ENCODE results near the gene PTCRA.

Gene PTCRA

DNA sequence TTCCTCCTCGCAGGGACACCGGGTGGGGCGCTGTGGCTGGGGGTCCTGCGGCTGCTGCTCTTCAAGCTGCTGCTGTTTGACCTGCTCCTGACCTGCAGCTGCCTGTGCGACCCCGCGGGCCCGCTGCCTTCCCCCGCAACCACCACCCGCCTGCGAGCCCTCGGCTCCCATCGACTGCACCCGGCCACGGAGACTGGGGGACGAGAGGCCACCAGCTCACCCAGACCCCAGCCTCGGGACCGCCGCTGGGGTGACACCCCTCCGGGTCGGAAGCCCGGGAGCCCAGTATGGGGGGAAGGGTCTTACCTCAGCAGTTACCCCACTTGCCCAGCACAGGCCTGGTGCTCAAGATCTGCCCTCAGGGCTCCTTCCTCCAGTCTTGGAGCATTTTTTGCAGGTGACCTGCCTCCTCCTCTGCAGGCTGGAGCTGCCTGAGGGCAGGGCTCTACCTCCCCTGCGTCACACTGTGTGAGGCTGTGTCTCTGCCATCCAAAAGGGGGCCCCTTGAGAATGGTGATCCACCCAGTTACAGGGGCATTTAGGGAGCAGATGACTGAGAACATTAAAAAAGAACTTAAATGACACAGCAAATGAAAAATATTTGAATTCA lies 9.5 kb downstream of the PTCRA start:
- TF ChIP-seq, protein P1, sequence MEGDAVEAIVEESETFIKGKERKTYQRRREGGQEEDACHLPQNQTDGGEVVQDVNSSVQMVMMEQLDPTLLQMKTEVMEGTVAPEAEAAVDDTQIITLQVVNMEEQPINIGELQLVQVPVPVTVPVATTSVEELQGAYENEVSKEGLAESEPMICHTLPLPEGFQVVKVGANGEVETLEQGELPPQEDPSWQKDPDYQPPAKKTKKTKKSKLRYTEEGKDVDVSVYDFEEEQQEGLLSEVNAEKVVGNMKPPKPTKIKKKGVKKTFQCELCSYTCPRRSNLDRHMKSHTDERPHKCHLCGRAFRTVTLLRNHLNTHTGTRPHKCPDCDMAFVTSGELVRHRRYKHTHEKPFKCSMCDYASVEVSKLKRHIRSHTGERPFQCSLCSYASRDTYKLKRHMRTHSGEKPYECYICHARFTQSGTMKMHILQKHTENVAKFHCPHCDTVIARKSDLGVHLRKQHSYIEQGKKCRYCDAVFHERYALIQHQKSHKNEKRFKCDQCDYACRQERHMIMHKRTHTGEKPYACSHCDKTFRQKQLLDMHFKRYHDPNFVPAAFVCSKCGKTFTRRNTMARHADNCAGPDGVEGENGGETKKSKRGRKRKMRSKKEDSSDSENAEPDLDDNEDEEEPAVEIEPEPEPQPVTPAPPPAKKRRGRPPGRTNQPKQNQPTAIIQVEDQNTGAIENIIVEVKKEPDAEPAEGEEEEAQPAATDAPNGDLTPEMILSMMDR (IDR thresholded peaks at IDR 0.05; ENCODE audit: control insufficient read depth, extremely low read depth, insufficient read depth), result no peak
- DNase-seq (ENCODE audit: low read depth), result no peak
- H3K4me3 ChIP-seq (ENCODE audit: low read depth, low read length), result no peak overlapping the region

DNA sequence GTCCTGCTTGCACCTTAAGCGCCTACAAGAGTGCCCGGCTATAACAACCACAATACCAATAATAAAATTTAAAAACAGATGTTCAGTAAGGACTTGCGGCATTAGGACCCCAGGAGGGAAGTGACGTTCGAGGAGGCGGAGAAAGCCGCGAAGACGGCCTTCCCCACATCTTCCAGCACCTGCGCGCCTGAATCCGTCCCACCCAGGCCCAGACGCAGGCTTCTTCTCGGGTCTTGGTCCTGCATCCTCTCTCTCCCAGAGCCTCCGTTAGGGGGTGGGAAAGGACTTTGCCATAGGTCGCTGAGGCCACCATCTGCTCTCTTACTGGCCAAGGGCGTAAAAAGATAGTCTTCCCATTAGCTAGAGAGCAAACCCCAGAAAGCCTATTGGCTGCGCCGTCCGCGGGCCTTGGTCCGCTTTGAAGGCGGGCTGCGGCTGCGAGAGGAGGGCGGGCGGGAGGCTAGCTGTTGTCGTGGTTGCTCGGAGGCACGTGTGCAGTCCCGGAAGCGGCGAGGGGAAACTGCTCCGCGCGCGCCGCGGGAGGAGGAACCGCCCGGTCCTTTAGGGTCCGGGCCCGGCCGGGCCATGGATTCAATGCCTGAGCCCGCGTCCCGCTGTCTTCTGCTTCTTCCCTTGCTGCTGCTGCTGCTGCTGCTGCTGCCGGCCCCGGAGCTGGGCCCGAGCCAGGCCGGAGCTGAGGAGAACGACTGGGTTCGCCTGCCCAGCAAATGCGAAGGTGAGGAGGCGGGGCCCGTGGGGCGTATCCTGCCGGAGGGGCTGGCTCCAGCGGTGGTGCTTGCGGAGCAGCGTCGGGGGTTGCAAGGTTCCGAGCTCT lies 13.3 kb downstream of the PTCRA start, which contains the start of gene CNPY3:
CNPY3 (plus strand) TSS at position 495 of the 835 bp plus-strand sequence; CDS start at position 586, 91 bp downstream.
- peak; percentile 96 for DNase-seq (ENCODE audit: low read depth)
- H3K4me3 ChIP-seq (ENCODE audit: low read depth, low read length), result peak within 1 kb of the TSS; percentile 81
- TF ChIP-seq, protein P1 (IDR thresholded peaks at IDR 0.05; ENCODE audit: control insufficient read depth, extremely low read depth, insufficient read depth), result no peak

DNA sequence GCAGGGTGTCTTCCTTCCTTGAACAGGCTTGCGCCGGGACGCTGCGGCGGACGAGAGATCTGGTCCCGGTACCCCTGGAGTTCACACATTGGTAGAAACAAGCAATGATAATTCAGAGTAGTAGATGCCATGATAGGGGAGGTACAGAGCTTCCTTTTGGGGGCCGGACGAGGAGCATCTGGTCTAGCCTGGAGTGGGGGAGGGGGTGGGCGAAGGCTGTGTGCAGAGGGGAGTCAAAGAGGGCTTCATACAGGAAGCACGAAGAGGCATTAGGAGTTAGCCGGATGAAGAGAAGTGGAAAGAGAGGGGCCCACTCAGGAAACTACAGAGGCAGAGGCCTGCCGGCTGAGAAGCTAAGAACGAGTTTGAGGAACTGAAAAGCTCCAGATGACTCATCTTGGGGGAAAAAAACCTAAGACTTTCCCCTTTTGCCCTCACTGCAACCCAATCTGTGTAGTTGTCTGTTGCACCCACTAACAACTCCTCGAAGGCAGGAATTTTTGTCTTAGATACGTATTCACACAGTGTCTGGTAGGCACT lies 14.0 kb downstream of the PTCRA start:
- no peak for DNase-seq (ENCODE audit: low read depth)
- TF ChIP-seq, protein P1 (IDR thresholded peaks at IDR 0.05; ENCODE audit: control insufficient read depth, extremely low read depth, insufficient read depth), result no peak
- peak overlapping the region; percentile 81 for H3K4me3 ChIP-seq (ENCODE audit: low read depth, low read length)

DNA sequence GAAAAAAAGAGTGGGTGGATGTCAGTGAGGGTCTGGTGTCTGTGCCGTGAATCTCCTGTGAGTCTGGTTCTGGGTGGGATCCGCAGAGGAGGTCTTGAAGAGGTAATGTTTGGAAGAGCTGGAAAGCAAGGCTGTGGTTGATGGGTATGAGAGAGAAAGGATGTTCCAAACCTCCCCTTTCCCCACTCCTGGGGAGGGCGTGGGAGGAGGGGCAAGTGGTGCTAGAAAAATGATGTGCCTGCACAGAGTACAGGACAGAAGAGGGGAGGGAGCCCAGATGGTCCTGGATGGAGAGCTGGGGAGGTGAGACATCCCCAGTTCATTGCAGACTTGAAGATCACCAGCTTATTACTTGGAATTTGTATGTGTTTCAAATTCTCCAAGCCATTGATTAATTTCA lies 16.6 kb downstream of the PTCRA start:
- H3K4me3 ChIP-seq (ENCODE audit: low read depth, low read length), result no peak overlapping the region
- TF ChIP-seq, protein P1 (IDR thresholded peaks at IDR 0.05; ENCODE audit: control insufficient read depth, extremely low read depth, insufficient read depth), result no peak
- no peak for DNase-seq (ENCODE audit: low read depth)

DNA sequence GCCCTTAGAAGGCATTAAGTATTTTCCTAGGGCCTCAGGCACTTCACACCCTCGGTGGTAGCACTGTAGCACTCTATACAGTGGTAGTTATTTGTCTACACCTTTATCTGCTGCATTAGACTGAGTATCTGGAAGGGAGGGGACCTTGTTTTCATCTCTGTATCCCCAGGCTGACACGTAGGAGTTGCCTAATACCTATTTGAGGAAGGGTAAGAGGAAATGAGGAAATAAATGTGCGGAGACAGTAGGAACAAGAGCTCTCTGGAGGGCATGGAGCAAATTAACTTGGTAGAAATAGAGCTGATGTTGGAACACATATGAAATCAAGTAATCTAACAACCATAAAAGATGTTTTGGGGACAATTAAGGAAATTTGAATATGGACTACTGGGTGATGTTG lies 17.4 kb downstream of the PTCRA start:
- DNase-seq (ENCODE audit: low read depth), result no peak
- TF ChIP-seq, protein P1 (IDR thresholded peaks at IDR 0.05; ENCODE audit: control insufficient read depth, extremely low read depth, insufficient read depth), result no peak
- no peak overlapping the region for H3K4me3 ChIP-seq (ENCODE audit: low read depth, low read length)

DNA sequence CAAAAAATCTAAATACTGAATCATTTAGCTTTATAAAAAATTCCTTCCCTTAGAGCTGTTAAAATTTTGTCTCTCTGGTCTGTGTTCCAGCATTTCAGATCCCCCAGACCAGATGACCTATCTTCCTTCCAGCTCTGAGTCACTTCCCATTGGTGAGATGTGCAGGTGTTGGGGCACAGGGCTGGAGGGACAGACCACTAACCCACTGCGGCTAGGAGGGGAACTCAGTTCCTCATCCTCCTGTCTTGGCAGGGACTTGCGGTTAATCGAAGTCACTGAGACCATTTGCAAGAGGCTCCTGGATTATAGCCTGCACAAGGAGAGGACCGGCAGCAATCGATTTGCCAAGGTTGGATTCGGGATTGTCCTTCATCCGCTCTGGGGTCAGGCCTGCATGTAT lies 19.5 kb downstream of the PTCRA start:
- H3K4me3 ChIP-seq (ENCODE audit: low read depth, low read length), result no peak overlapping the region
- TF ChIP-seq, protein P1 (IDR thresholded peaks at IDR 0.05; ENCODE audit: control insufficient read depth, extremely low read depth, insufficient read depth), result no peak
- no peak for DNase-seq (ENCODE audit: low read depth)

All from LNCaP clone FGC (cell line).